Liver (tissue), 9 donors: ENCODE results near the gene VAPB. TPM values are rescaled to one million over a fixed set of nuclear protein-coding genes. Genes with fewer than 3 reads are reported as not detected.

Experiments used
- DNase-seq: peaks from one replicate; pipeline ENCODE4 v3.0.0-alpha.2; 2017; ENCODE audit warnings: low spot score
- H3K27ac ChIP-seq, 2 donors: one replicate each; pipeline ENCODE4 v1.7.0; 2013; ENCODE audit warnings: inconsistent platforms in 2 of 2, low read length in 2 of 2, control low read depth in 1 of 2, low read depth in 1 of 2, mild to moderate bottlenecking in 1 of 2
- H3K27me3 ChIP-seq, 4 donors: one replicate each; pipeline versions ENCODE4 v1.6.1 to v1.7.0; 2013; ENCODE audit warnings: low read length in 3 of 4, inconsistent platforms in 1 of 4, mild to moderate bottlenecking in 1 of 4, moderate library complexity in 1 of 4; ENCODE audit not compliant: control insufficient read depth in 4 of 4, insufficient read depth in 4 of 4
- H3K36me3 ChIP-seq, 4 donors: one replicate each; pipeline versions ENCODE4 v1.6.1 to v1.7.0; 2013; ENCODE audit warnings: low read length in 3 of 4, mild to moderate bottlenecking in 3 of 4, low read depth in 1 of 4, moderate library complexity in 1 of 4; ENCODE audit not compliant: control insufficient read depth in 4 of 4, insufficient read depth in 3 of 4
- H3K4me1 ChIP-seq, 4 donors: one replicate each; pipeline versions ENCODE4 v1.6.1 to v1.7.0; 2013; ENCODE audit warnings: low read length in 3 of 4, mild to moderate bottlenecking in 3 of 4, moderate library complexity in 1 of 4; ENCODE audit not compliant: control insufficient read depth in 4 of 4, insufficient read depth in 4 of 4
- H3K4me3 ChIP-seq, 3 donors: one replicate each; pipeline versions ENCODE4 v1.6.1 to v1.7.0; 2013; ENCODE audit warnings: low read length in 3 of 3, control low read depth in 1 of 3, low read depth in 1 of 3, mild to moderate bottlenecking in 1 of 3
- H3K9ac ChIP-seq, 2 donors: one replicate each; pipeline ENCODE4 v1.7.0; 2013; ENCODE audit warnings: low read length in 2 of 2, mild to moderate bottlenecking in 2 of 2, moderate library complexity in 2 of 2, control low read depth in 1 of 2, low read depth in 1 of 2
- H3K9me3 ChIP-seq, 4 donors: one replicate each; pipeline versions ENCODE4 v1.6.1 to v1.7.0; 2013; ENCODE audit warnings: low read length in 3 of 4; ENCODE audit not compliant: control insufficient read depth in 4 of 4
- EGR1 ChIP-seq, 2 donors: IDR thresholded peaks; 2 replicates each; pipeline ENCODE4 v1.6.1; 2016 to 2018; ENCODE audit warnings: antibody characterized with exemption in 2 of 2, low read depth in 2 of 2
- FOXA1 ChIP-seq: IDR thresholded peaks from 2 replicates; pipeline ENCODE4 v1.6.1; 2016; ENCODE audit warnings: antibody characterized with exemption
- FOXA2 ChIP-seq: IDR thresholded peaks from 2 replicates; pipeline ENCODE4 v1.6.1; 2016; ENCODE audit warnings: antibody characterized with exemption
- GABPA ChIP-seq, 2 donors: IDR thresholded peaks in 1 of 2; conservative IDR thresholded peaks in 1 of 2; 2 replicates each; pipeline ENCODE4 v1.6.1; 2016; ENCODE audit warnings: antibody characterized with exemption in 2 of 2, mild to moderate bottlenecking in 1 of 2, moderate library complexity in 1 of 2
- HNF4A ChIP-seq, 2 donors: conservative IDR thresholded peaks; 2 replicates each; pipeline ENCODE4 v1.6.1; 2016; ENCODE audit warnings: antibody characterized with exemption in 2 of 2, mild to moderate bottlenecking in 2 of 2
- JUND ChIP-seq, 2 donors: IDR thresholded peaks; 2 replicates each; pipeline ENCODE4 v1.6.1; 2016; ENCODE audit warnings: antibody characterized with exemption in 2 of 2
- RAD21 ChIP-seq, 2 donors: IDR thresholded peaks; 2 replicates each; pipeline ENCODE4 v1.6.1; 2016; ENCODE audit warnings: antibody characterized with exemption in 2 of 2, mild to moderate bottlenecking in 2 of 2
- RXRA ChIP-seq, 2 donors: IDR thresholded peaks; 2 replicates each; pipeline ENCODE4 v1.6.1; 2017 to 2018; ENCODE audit warnings: antibody characterized with exemption in 2 of 2, mild to moderate bottlenecking in 1 of 2
- SP1 ChIP-seq: IDR thresholded peaks from 2 replicates; pipeline ENCODE4 v1.6.1; 2018; ENCODE audit warnings: antibody characterized with exemption, mild to moderate bottlenecking
- TAF1 ChIP-seq: conservative IDR thresholded peaks from 2 replicates; pipeline ENCODE4 v1.6.1; 2016; ENCODE audit warnings: antibody characterized with exemption, mild to moderate bottlenecking
- YY1 ChIP-seq: IDR thresholded peaks from 2 replicates; pipeline ENCODE4 v1.6.1; 2016; ENCODE audit warnings: antibody characterized with exemption, mild to moderate bottlenecking
- WGBS: extraction: QIAGEN DNeasy Blood & Tissue Kit; methylation state at CpG from one replicate; pipeline ENCODE4 v1.1.7; 2013; 5-methylcytosine and 5-hydroxymethylcytosine counted together
- polyA plus RNA-seq, 2 donors: library from polyadenylated mRNA; stranded (reverse) in 1 of 2; unstranded in 1 of 2; fragments of 200-250 nt in 1 of 2; fragments of >200 nt in 1 of 2; fragmentation: Nextera tagmentation in 1 of 2; extraction: Ambion mirVana in 1 of 2; gene quantifications; one replicate each; pipeline versions ENCODE4 v1.2.1 to v1.2.3, GENCODE V29; 2013 to 2015
- total RNA-seq, 2 donors: library from RNA; depleted of rRNA; stranded (reverse); fragments of >200 nt; gene quantifications; one replicate each; pipeline ENCODE4 v1.2.3, GENCODE V29; 2014
- TF ChIP-seq, protein P1 (sequence below): fragments of 150-350 bp; IDR thresholded peaks from 2 replicates; pipeline ENCODE4 v1.5.1; 2017; ENCODE audit warnings: improper control_type of control experiment, low read depth, low read length; ENCODE audit not compliant: missing input control
- TF ChIP-seq, protein P2 (sequence below): IDR thresholded peaks from 2 replicates; pipeline ENCODE4 v1.6.1; 2016; ENCODE audit warnings: antibody characterized with exemption, mild to moderate bottlenecking
- TF ChIP-seq, protein P3 (sequence below): IDR thresholded peaks from 2 replicates; pipeline ENCODE4 v1.6.1; 2016; ENCODE audit warnings: antibody characterized with exemption
- TF ChIP-seq, protein P4 (sequence below): IDR thresholded peaks from 2 replicates; pipeline ENCODE4 v1.6.1; 2016; ENCODE audit warnings: antibody characterized with exemption
- TF ChIP-seq, protein P5 (sequence below): IDR thresholded peaks from 2 replicates; pipeline ENCODE4 v1.6.1; 2016; ENCODE audit warnings: antibody characterized with exemption
- donor health status: healthy.
- donor health status: healthy.
- donor health status: healthy.
- donor health status: healthy.
- donor health status: healthy.

VAPB gene
- total and polyA plus RNA-seq, 4 donors: 12.2 to 21.7 (median 18.5) TPM

DNA sequence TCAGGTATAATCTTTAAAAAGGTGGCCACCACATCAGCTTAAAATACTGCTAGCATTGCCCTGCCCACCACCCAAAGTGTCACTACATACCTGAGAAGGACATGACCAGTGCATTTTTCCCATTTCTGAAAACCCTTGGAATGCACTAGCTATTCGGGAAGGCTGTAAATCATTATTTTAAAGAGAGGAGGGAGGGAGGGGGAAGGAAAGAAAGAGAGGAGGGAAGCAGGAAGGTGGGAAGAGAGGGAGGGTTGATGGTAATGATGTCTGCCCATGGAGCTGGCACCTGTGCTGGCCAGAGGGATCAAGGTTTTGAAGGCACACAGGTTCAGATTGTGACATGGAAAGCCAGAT lies 32.4 kb downstream of the VAPB start:
- Histone ChIP-seq H3K4me1 (peaks cover 0 to 4% (median 0%) of the 10 kb centered on the region in 4 donors), H3K4me3 (no peak overlapping the region), H3K9ac (no peak overlapping the region), H3K27me3 (no peaks in the 10 kb centered on the region), H3K9me3 (no peaks in the 10 kb centered on the region), H3K36me3 (peaks cover 0 to 9% (median 8%) of the 10 kb centered on the region in 4 donors), H3K27ac (no peak overlapping the region)
- DNase-seq: no peak
- WGBS: 81% methylated on average over 1 of the region's 1 CpG
- TF ChIP-seq FOXA2 (no peak), TAF1 (no peak), RAD21 (IDR thresholded peaks at IDR 0.05) (no peak), JUND (IDR thresholded peaks at IDR 0.05) (no peak), HNF4A (conservative IDR thresholded peaks at IDR 0.05) (no peak), FOXA1 (no peak), EGR1 (IDR thresholded peaks at IDR 0.05; ENCODE audit: low read depth in 2 of 2) (no peak), GABPA (IDR thresholded peaks at IDR 0.05 in 1 of 2, conservative IDR thresholded peaks at IDR 0.05 in 1 of 2) (no peak), SP1 (no peak), YY1 (no peak), RXRA (IDR thresholded peaks at IDR 0.05) (no peak)
- TF ChIP-seq, protein P1, sequence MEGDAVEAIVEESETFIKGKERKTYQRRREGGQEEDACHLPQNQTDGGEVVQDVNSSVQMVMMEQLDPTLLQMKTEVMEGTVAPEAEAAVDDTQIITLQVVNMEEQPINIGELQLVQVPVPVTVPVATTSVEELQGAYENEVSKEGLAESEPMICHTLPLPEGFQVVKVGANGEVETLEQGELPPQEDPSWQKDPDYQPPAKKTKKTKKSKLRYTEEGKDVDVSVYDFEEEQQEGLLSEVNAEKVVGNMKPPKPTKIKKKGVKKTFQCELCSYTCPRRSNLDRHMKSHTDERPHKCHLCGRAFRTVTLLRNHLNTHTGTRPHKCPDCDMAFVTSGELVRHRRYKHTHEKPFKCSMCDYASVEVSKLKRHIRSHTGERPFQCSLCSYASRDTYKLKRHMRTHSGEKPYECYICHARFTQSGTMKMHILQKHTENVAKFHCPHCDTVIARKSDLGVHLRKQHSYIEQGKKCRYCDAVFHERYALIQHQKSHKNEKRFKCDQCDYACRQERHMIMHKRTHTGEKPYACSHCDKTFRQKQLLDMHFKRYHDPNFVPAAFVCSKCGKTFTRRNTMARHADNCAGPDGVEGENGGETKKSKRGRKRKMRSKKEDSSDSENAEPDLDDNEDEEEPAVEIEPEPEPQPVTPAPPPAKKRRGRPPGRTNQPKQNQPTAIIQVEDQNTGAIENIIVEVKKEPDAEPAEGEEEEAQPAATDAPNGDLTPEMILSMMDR: no peak
- TF ChIP-seq, protein P2, sequence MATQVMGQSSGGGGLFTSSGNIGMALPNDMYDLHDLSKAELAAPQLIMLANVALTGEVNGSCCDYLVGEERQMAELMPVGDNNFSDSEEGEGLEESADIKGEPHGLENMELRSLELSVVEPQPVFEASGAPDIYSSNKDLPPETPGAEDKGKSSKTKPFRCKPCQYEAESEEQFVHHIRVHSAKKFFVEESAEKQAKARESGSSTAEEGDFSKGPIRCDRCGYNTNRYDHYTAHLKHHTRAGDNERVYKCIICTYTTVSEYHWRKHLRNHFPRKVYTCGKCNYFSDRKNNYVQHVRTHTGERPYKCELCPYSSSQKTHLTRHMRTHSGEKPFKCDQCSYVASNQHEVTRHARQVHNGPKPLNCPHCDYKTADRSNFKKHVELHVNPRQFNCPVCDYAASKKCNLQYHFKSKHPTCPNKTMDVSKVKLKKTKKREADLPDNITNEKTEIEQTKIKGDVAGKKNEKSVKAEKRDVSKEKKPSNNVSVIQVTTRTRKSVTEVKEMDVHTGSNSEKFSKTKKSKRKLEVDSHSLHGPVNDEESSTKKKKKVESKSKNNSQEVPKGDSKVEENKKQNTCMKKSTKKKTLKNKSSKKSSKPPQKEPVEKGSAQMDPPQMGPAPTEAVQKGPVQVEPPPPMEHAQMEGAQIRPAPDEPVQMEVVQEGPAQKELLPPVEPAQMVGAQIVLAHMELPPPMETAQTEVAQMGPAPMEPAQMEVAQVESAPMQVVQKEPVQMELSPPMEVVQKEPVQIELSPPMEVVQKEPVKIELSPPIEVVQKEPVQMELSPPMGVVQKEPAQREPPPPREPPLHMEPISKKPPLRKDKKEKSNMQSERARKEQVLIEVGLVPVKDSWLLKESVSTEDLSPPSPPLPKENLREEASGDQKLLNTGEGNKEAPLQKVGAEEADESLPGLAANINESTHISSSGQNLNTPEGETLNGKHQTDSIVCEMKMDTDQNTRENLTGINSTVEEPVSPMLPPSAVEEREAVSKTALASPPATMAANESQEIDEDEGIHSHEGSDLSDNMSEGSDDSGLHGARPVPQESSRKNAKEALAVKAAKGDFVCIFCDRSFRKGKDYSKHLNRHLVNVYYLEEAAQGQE: no peak
- TF ChIP-seq, protein P3, sequence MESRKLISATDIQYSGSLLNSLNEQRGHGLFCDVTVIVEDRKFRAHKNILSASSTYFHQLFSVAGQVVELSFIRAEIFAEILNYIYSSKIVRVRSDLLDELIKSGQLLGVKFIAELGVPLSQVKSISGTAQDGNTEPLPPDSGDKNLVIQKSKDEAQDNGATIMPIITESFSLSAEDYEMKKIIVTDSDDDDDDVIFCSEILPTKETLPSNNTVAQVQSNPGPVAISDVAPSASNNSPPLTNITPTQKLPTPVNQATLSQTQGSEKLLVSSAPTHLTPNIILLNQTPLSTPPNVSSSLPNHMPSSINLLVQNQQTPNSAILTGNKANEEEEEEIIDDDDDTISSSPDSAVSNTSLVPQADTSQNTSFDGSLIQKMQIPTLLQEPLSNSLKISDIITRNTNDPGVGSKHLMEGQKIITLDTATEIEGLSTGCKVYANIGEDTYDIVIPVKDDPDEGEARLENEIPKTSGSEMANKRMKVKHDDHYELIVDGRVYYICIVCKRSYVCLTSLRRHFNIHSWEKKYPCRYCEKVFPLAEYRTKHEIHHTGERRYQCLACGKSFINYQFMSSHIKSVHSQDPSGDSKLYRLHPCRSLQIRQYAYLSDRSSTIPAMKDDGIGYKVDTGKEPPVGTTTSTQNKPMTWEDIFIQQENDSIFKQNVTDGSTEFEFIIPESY: no peak
- TF ChIP-seq, protein P4, sequence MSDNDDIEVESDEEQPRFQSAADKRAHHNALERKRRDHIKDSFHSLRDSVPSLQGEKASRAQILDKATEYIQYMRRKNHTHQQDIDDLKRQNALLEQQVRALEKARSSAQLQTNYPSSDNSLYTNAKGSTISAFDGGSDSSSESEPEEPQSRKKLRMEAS: no peak
- TF ChIP-seq, protein P5, sequence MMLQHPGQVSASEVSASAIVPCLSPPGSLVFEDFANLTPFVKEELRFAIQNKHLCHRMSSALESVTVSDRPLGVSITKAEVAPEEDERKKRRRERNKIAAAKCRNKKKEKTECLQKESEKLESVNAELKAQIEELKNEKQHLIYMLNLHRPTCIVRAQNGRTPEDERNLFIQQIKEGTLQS: no peak
